HepG2 (cell line): ENCODE data around the gene BBIP1. TPM values are rescaled to one million over a fixed set of nuclear protein-coding genes. Genes with fewer than 3 reads are reported as not detected.

Experiments used
- ATF7 ChIP-seq, 2 experiments: fragments of 450-650 bp in 1 of 2; sonication (generic) in 1 of 2; formaldehyde crosslinking in 1 of 2; IDR thresholded peaks; 2 replicates each; pipeline versions ENCODE4 v1.4.0 to v1.6.1; 2016 to 2020; ENCODE audit warnings: antibody characterized with exemption in 1 of 2, mild to moderate bottlenecking in 1 of 2, missing genetic modification reagents in 1 of 2
- DNMT3B ChIP-seq: conservative IDR thresholded peaks from 2 replicates; pipeline ENCODE4 v1.6.1; 2016; ENCODE audit warnings: missing biosample characterization, control low read depth
- FOXC1 ChIP-seq: sonication (generic); formaldehyde crosslinking; IDR thresholded peaks from 2 replicates; pipeline ENCODE4 v1.8.0; 2022; ENCODE audit warnings: mild to moderate bottlenecking, missing genetic modification reagents, borderline replicate concordance
- HCFC1 ChIP-seq: fragments of 150-350 bp; IDR thresholded peaks from 2 replicates; pipeline ENCODE4 v1.6.1; 2014; ENCODE audit warnings: low read depth, low read length
- IRF2 ChIP-seq: IDR thresholded peaks from 2 replicates; pipeline ENCODE4 v1.6.1; 2018; ENCODE audit warnings: missing genetic modification reagents, missing compliant biosample characterization
- NCOA1 ChIP-seq: sonication (generic); formaldehyde crosslinking; IDR thresholded peaks from 2 replicates; pipeline ENCODE4 v1.9.0; 2021; ENCODE audit warnings: missing genetic modification reagents
- NCOA2 ChIP-seq: sonication (generic); formaldehyde crosslinking; IDR thresholded peaks from 2 replicates; pipeline ENCODE4 v1.8.0; 2022; ENCODE audit warnings: inconsistent platforms
- NFYB ChIP-seq: sonication (generic); formaldehyde crosslinking; IDR thresholded peaks from 2 replicates; pipeline ENCODE4 v1.4.0; 2020; ENCODE audit warnings: missing genetic modification reagents
- NFYC ChIP-seq: IDR thresholded peaks from 2 replicates; pipeline ENCODE4 v1.6.1; 2016; ENCODE audit warnings: missing genetic modification reagents, missing compliant biosample characterization
- PAX8 ChIP-seq: sonication (generic); formaldehyde crosslinking; IDR thresholded peaks from 2 replicates; pipeline ENCODE4 v1.8.0; 2022; ENCODE audit warnings: mild to moderate bottlenecking, missing genetic modification reagents, borderline replicate concordance
- POLR2G ChIP-seq: fragments of 200-400 bp; formaldehyde crosslinking; IDR thresholded peaks from 2 replicates; pipeline ENCODE4 v1.6.1; 2018; ENCODE audit warnings: mild to moderate bottlenecking, low read depth, low read length, moderate library complexity
- RXRA ChIP-seq: sonication (generic); formaldehyde crosslinking; IDR thresholded peaks from 2 replicates; pipeline ENCODE4 v1.5.1; 2020; ENCODE audit warnings: missing genetic modification reagents
- SRF ChIP-seq: IDR thresholded peaks from 2 replicates; pipeline ENCODE4 v1.6.1; 2011; ENCODE audit warnings: mild to moderate bottlenecking, low read depth, low read length, moderate library complexity
- TOPORS ChIP-seq: sonication (generic); formaldehyde crosslinking; IDR thresholded peaks from 2 replicates; pipeline ENCODE4 v1.8.0; 2023; ENCODE audit warnings: mild to moderate bottlenecking, missing genetic modification reagents
- U2AF2 ChIP-seq: fragments of 200-400 bp; formaldehyde crosslinking; IDR thresholded peaks from 2 replicates; pipeline ENCODE4 v1.6.1; 2017; ENCODE audit warnings: low read depth, mild to moderate bottlenecking, low read length
- YY1 ChIP-seq: IDR thresholded peaks from 2 replicates; pipeline ENCODE4 v1.6.1; 2011; ENCODE audit warnings: low read length, low read depth, moderate library complexity, mild to moderate bottlenecking; ENCODE audit not compliant: insufficient read depth, insufficient replicate concordance
- ZNF253 ChIP-seq: sonication (generic); formaldehyde crosslinking; IDR thresholded peaks from 2 replicates; pipeline ENCODE4 v1.8.0; 2022; ENCODE audit warnings: mild to moderate bottlenecking, missing genetic modification reagents, borderline replicate concordance
- ZNF510 ChIP-seq: sonication (generic); formaldehyde crosslinking; IDR thresholded peaks from 2 replicates; pipeline ENCODE4 v1.4.0; 2020; ENCODE audit warnings: low read depth, mild to moderate bottlenecking, missing genetic modification reagents
- ZNF607 ChIP-seq: sonication (generic); formaldehyde crosslinking; IDR thresholded peaks from 2 replicates; pipeline ENCODE4 v1.5.1; 2020; ENCODE audit warnings: missing genetic modification reagents, mild to moderate bottlenecking, borderline replicate concordance
- ZNF816 ChIP-seq: sonication (generic); formaldehyde crosslinking; IDR thresholded peaks from 2 replicates; pipeline ENCODE4 v1.8.0; 2022; ENCODE audit warnings: missing genetic modification reagents, mild to moderate bottlenecking, borderline replicate concordance
- polyA plus RNA-seq, 8 experiments: library from polyadenylated mRNA; depleted of rRNA in 3 of 8; stranded (reverse) in 7 of 8; unstranded in 1 of 8; fragments of >200 nt; fragmentation: Illumina TruSeq in 4 of 8; extraction: Trizol in 4 of 8; gene quantifications; 2 replicates each; pipeline versions ENCODE4 v1.2.1 to v1.2.3, GENCODE V29; 2011 to 2016; ENCODE audit warnings: low read depth in 4 of 8, missing spikeins in 1 of 8, mixed read lengths in 1 of 8; ENCODE audit not compliant: insufficient read depth in 1 of 8
- total RNA-seq, 5 experiments: library from RNA; depleted of rRNA; stranded (reverse); fragments of >200 nt; fragmentation: Illumina TruSeq; extraction: Trizol; gene quantifications; 2 replicates each; pipeline ENCODE4 v1.2.3, GENCODE V29; 2016; ENCODE audit warnings: low read depth in 1 of 5
- TF ChIP-seq, protein P1 (sequence below): sonication (generic); formaldehyde crosslinking; conservative IDR thresholded peaks from 2 replicates; pipeline ENCODE4 v1.4.0; 2020; ENCODE audit warnings: mild to moderate bottlenecking, missing genetic modification reagents, moderate library complexity
- TF ChIP-seq, protein P2 (sequence below): sonication (generic); formaldehyde crosslinking; IDR thresholded peaks from 2 replicates; pipeline ENCODE4 v1.8.1; 2022; ENCODE audit warnings: low read depth, mild to moderate bottlenecking, missing genetic modification reagents
- TF ChIP-seq, protein P3 (sequence below): sonication (generic); formaldehyde crosslinking; IDR thresholded peaks from 2 replicates; pipeline ENCODE4 v1.5.0; 2020; ENCODE audit warnings: missing genetic modification reagents

BBIP1 gene
- total and polyA plus RNA-seq, 2 of the 13 experiments (the other 11 are each of a cell fraction or from before 2014, with no cell fraction given), result 18.3 to 24.1 TPM

DNA sequence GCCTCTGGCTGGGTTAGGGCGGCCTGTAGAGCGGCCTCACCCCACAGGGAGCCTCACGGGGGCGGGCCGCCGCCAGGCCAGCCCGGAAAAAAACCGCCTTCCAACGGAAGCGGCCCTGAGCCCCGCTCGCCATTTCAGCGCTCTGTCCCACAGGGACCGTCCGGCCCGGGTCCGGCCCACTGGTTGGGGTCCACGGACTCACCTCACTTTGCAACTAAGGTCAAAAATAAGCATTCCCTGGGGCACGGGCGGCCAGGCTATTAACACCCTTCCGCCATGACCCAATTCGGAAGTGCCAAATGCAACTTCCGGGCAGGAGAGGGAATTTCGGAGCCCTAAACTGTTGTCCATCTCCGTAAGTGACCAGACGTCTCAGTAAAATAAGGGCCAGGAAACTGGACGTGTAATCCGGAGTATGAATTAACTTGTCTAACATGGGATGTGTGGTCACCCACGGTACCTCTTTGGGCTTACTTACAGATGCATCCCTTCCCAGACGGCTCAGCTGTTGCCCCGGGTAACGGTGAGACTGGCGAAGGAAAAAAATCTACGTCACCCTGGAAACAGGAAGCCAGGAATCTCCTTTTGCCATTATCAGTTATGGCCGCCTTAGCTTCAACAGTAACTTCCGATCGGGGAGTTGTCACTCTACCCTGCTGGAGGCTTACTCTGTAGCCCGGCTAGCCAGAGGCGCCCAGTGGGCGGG is at the start of gene BBIP1 (continued):
- TF ChIP-seq, protein P1, sequence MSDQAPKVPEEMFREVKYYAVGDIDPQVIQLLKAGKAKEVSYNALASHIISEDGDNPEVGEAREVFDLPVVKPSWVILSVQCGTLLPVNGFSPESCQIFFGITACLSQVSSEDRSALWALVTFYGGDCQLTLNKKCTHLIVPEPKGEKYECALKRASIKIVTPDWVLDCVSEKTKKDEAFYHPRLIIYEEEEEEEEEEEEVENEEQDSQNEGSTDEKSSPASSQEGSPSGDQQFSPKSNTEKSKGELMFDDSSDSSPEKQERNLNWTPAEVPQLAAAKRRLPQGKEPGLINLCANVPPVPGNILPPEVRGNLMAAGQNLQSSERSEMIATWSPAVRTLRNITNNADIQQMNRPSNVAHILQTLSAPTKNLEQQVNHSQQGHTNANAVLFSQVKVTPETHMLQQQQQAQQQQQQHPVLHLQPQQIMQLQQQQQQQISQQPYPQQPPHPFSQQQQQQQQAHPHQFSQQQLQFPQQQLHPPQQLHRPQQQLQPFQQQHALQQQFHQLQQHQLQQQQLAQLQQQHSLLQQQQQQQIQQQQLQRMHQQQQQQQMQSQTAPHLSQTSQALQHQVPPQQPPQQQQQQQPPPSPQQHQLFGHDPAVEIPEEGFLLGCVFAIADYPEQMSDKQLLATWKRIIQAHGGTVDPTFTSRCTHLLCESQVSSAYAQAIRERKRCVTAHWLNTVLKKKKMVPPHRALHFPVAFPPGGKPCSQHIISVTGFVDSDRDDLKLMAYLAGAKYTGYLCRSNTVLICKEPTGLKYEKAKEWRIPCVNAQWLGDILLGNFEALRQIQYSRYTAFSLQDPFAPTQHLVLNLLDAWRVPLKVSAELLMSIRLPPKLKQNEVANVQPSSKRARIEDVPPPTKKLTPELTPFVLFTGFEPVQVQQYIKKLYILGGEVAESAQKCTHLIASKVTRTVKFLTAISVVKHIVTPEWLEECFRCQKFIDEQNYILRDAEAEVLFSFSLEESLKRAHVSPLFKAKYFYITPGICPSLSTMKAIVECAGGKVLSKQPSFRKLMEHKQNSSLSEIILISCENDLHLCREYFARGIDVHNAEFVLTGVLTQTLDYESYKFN (CRISPR knock-in tag), result peak; percentile 45; the same call in 1 of the 2 replicates
- TF ChIP-seq IRF2 (CRISPR knock-in tag) (peak; percentile 79), RXRA (CRISPR knock-in tag) (peak; percentile 38; the same call in 1 of the 2 replicates), FOXC1 (peak; percentile 89; the same call in 1 of the 2 replicates), ZNF253 (CRISPR knock-in tag) (no peak), ZNF510 (CRISPR knock-in tag) (0 out of 2 replicates have a peak, but pooled peaks have one; percentile 20), TOPORS (CRISPR knock-in tag) (0 out of 2 replicates have a peak, but pooled peaks have one; percentile 53), HCFC1 (peak; percentile 84), DNMT3B (CRISPR knock-in tag) (peak; percentile 64; the same call in 1 of the 2 replicates), U2AF2 (peak; percentile 84; the same call in 1 of the 2 replicates), NFYB (CRISPR knock-in tag) (peak; percentile 36; the same call in 1 of the 2 replicates), ZNF816 (CRISPR knock-in tag) (peak; percentile 90), SRF (peak; percentile 63), ATF7 (IDR thresholded peaks at IDR 0.05) (0 out of 2 replicates have a peak, but pooled peaks have one; percentile 12), ATF7 (CRISPR knock-in tag; IDR thresholded peaks at IDR 0.05) (no peak), NCOA2 (CRISPR knock-in tag) (0 out of 2 replicates have a peak, but pooled peaks have one; percentile 10), NFYC (CRISPR knock-in tag) (no peak), YY1 (peak; percentile 97), PAX8 (CRISPR knock-in tag) (no peak), NCOA1 (CRISPR knock-in tag) (0 out of 2 replicates have a peak, but pooled peaks have one; percentile 54), ZNF607 (CRISPR knock-in tag) (peak; percentile 73), POLR2G (peak; percentile 96)
- TF ChIP-seq, protein P2, sequence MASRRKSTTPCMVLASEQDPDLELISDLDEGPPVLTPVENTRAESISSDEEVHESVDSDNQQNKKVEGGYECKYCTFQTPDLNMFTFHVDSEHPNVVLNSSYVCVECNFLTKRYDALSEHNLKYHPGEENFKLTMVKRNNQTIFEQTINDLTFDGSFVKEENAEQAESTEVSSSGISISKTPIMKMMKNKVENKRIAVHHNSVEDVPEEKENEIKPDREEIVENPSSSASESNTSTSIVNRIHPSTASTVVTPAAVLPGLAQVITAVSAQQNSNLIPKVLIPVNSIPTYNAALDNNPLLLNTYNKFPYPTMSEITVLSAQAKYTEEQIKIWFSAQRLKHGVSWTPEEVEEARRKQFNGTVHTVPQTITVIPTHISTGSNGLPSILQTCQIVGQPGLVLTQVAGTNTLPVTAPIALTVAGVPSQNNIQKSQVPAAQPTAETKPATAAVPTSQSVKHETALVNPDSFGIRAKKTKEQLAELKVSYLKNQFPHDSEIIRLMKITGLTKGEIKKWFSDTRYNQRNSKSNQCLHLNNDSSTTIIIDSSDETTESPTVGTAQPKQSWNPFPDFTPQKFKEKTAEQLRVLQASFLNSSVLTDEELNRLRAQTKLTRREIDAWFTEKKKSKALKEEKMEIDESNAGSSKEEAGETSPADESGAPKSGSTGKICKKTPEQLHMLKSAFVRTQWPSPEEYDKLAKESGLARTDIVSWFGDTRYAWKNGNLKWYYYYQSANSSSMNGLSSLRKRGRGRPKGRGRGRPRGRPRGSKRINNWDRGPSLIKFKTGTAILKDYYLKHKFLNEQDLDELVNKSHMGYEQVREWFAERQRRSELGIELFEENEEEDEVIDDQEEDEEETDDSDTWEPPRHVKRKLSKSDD (CRISPR knock-in tag), result no peak
- TF ChIP-seq, protein P3, sequence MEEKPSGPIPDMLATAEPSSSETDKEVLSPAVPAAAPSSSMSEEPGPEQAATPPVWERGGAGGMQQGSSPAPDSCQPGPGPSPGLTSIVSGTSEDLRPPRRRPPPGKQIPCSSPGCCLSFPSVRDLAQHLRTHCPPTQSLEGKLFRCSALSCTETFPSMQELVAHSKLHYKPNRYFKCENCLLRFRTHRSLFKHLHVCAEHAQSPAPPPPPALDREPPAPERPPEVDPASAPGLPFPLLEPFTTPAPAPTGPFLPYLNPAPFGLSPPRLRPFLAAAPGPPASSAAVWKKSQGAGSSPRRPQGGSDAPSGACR, result peak; percentile 84; the same call in 1 of the 2 replicates
